Suprapubic skin (tissue), 4 donors: ENCODE measurements around the gene THAP2. TPM values are rescaled to one million over a fixed set of nuclear protein-coding genes. Genes with fewer than 3 reads are reported as not detected.
A peak's percentile ranks its signal among the peaks of the same experiment; 100 is the strongest.

Experiments used
- DNase-seq, 2 donors: peaks; one replicate each; pipeline ENCODE4 v3.0.0-alpha.2; 2019; ENCODE audit warnings: low spot score in 2 of 2
- H3K27ac ChIP-seq: fragments of 200-600 bp; sonication (generic); one replicate; pipeline ENCODE4 v1.5.1; 2019
- H3K27me3 ChIP-seq: fragments of 200-600 bp; sonication (generic); one replicate; pipeline ENCODE4 v1.5.1; 2019
- H3K36me3 ChIP-seq: fragments of 200-600 bp; sonication (generic); one replicate; pipeline ENCODE4 v1.5.1; 2019
- H3K4me1 ChIP-seq: fragments of 200-600 bp; sonication (generic); one replicate; pipeline ENCODE4 v1.5.1; 2019
- H3K4me3 ChIP-seq: fragments of 200-600 bp; sonication (generic); one replicate; pipeline ENCODE4 v1.5.1; 2019; ENCODE audit warnings: mild to moderate bottlenecking
- H3K9me3 ChIP-seq: fragments of 200-600 bp; sonication (generic); one replicate; pipeline ENCODE4 v1.5.1; 2019
- EP300 ChIP-seq: sonication (generic); formaldehyde crosslinking; IDR thresholded peaks from one replicate; pipeline ENCODE4 v1.6.1; 2017; ENCODE audit warnings: antibody characterized with exemption
- POLR2A ChIP-seq, 2 donors: fragments of 450-650 bp; IDR thresholded peaks; one replicate each; pipeline ENCODE4 v1.6.1; 2017; ENCODE audit warnings: antibody characterized with exemption in 2 of 2, mild to moderate bottlenecking in 2 of 2, moderate library complexity in 2 of 2
- POLR2AphosphoS5 ChIP-seq, 3 donors: sonication (generic); formaldehyde crosslinking; IDR thresholded peaks; one replicate each; pipeline ENCODE4 v1.6.1; 2017; ENCODE audit warnings: antibody characterized with exemption in 3 of 3
- WGBS: methylation state at CpG from one replicate; pipeline ENCODE4 v1.1.5; 2018; 5-methylcytosine and 5-hydroxymethylcytosine counted together
- total RNA-seq, 4 donors: library from RNA; depleted of rRNA; stranded (reverse); fragments of >200 nt; gene quantifications; one replicate each; pipeline ENCODE4 v1.1.0, GENCODE V29; 2016
- TF ChIP-seq, protein P1 (sequence below), 2 donors: fragments of 200-600 bp in 1 of 2; fragments of 450-650 bp in 1 of 2; sonication (generic) in 1 of 2; IDR thresholded peaks; one replicate each; pipeline ENCODE4 v1.5.1; 2016 to 2019; ENCODE audit warnings: antibody characterized with exemption in 2 of 2, mild to moderate bottlenecking in 1 of 2, moderate library complexity in 1 of 2

Gene THAP2
- total RNA-seq, 4 donors from 2014 or later: 1.9 to 3.6 (median 3.3) TPM

- Histone ChIP-seq H3K4me1 (peaks cover 44% of the 10 kb centered on the region), H3K9me3 (no peaks in the 10 kb centered on the region), H3K36me3 (peaks cover 39% of the 10 kb centered on the region), H3K27ac (no peak overlapping the region), H3K4me3 (no peak overlapping the region), H3K27me3 (no peaks in the 10 kb centered on the region)
- no peak for DNase-seq
- 73% methylated on average over 3 of the region's 3 CpGs for WGBS
- TF ChIP-seq, protein P1, sequence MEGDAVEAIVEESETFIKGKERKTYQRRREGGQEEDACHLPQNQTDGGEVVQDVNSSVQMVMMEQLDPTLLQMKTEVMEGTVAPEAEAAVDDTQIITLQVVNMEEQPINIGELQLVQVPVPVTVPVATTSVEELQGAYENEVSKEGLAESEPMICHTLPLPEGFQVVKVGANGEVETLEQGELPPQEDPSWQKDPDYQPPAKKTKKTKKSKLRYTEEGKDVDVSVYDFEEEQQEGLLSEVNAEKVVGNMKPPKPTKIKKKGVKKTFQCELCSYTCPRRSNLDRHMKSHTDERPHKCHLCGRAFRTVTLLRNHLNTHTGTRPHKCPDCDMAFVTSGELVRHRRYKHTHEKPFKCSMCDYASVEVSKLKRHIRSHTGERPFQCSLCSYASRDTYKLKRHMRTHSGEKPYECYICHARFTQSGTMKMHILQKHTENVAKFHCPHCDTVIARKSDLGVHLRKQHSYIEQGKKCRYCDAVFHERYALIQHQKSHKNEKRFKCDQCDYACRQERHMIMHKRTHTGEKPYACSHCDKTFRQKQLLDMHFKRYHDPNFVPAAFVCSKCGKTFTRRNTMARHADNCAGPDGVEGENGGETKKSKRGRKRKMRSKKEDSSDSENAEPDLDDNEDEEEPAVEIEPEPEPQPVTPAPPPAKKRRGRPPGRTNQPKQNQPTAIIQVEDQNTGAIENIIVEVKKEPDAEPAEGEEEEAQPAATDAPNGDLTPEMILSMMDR (IDR thresholded peaks at IDR 0.05): no peak
- no peak for TF ChIP-seq EP300
- TF ChIP-seq POLR2AphosphoS5 (IDR thresholded peaks at IDR 0.05): no peak
- no peak for TF ChIP-seq POLR2A (IDR thresholded peaks at IDR 0.05)
Measured at GRCh38 chr12:71656740-71657139, 7.4 kb upstream of the THAP2 start.

- Histone ChIP-seq H3K27ac (no peak overlapping the region), H3K36me3 (peaks cover 26% of the 10 kb centered on the region), H3K4me1 (peaks cover 44% of the 10 kb centered on the region), H3K27me3 (no peaks in the 10 kb centered on the region), H3K9me3 (no peaks in the 10 kb centered on the region), H3K4me3 (peak overlapping the region; percentile 94)
- TF ChIP-seq, protein P1 (IDR thresholded peaks at IDR 0.05): no peak
- TF ChIP-seq EP300: no peak
- no peak for TF ChIP-seq POLR2A (IDR thresholded peaks at IDR 0.05)
- no peak for TF ChIP-seq POLR2AphosphoS5 (IDR thresholded peaks at IDR 0.05)
- 4% methylated on average over 8 of the region's 8 CpGs for WGBS
- DNase-seq: no peak
Measured at GRCh38 chr12:71661977-71662530, 2.0 kb upstream of the THAP2 start.

- peak; percentile 82 to 84 for DNase-seq
- WGBS: under 1% methylated on average over 21 of the region's 53 CpGs
- H3K4me1 ChIP-seq: peaks cover 43% of the 10 kb centered on the region
- TF ChIP-seq POLR2AphosphoS5 (IDR thresholded peaks at IDR 0.05): peak in 1 of 3 donors; percentile 18
- TF ChIP-seq, protein P1 (IDR thresholded peaks at IDR 0.05): no peak
- TF ChIP-seq EP300: no peak
- TF ChIP-seq POLR2A (IDR thresholded peaks at IDR 0.05): peak in 1 of 2 donors; percentile 31
- H3K36me3 ChIP-seq: peaks cover 18% of the 10 kb centered on the region
- peak overlapping the region; percentile 98 for H3K27ac ChIP-seq
- H3K27me3 ChIP-seq: no peaks in the 10 kb centered on the region
- H3K9me3 ChIP-seq: no peaks in the 10 kb centered on the region
- peak overlapping the region; percentile 94 for H3K4me3 ChIP-seq
Measured at GRCh38 chr12:71662849-71663560, 1.1 kb upstream of the THAP2 start.

DNA sequence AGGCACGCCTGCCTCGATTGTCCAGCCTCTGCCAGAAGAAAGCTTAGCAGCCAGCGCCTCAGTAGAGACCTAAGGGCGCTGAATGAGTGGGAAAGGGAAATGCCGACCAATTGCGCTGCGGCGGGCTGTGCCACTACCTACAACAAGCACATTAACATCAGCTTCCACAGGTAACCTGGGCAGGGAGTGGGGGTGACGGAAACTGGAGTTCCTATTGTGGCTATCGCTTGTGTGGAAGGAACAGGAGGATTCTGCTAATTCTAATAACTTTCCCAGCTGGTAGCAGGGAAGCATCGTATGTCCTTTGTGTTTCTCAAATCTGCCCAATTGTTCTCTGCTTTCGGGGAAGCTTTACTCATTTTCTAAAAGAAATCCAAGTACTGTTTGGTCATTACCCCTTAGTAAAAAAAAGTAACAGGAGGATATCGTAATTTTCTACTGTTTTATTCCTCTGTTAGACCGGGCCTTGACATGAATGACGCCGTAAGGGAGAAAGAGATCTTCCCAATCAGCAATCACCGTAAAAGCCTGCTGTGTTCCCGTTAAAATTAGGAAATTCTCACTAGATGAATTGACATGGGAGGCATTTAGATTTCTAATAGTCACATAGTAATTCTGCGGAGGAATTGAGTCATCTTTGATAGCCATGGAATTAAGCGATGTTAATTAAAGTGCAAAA, 449 bp downstream of the THAP2 start:
- H3K9me3 ChIP-seq: no peaks in the 10 kb centered on the region
- WGBS: under 1% methylated on average over 20 of the region's 20 CpGs
- H3K27me3 ChIP-seq: no peaks in the 10 kb centered on the region
- no peak for DNase-seq
- H3K27ac ChIP-seq: peak overlapping the region; percentile 98
- H3K4me3 ChIP-seq: peak overlapping the region; percentile 94
- no peak for TF ChIP-seq POLR2AphosphoS5 (IDR thresholded peaks at IDR 0.05)
- peak in 1 of 2 donors; percentile 36 for TF ChIP-seq POLR2A (IDR thresholded peaks at IDR 0.05)
- no peak for TF ChIP-seq EP300
- H3K36me3 ChIP-seq: peaks cover 2% of the 10 kb centered on the region
- peaks cover 40% of the 10 kb centered on the region for H3K4me1 ChIP-seq

- peaks cover 35% of the 10 kb centered on the region for H3K4me1 ChIP-seq
- WGBS: 24% methylated on average over 4 of the region's 4 CpGs
- no peaks in the 10 kb centered on the region for H3K36me3 ChIP-seq
- H3K27me3 ChIP-seq: no peaks in the 10 kb centered on the region
- TF ChIP-seq POLR2AphosphoS5 (IDR thresholded peaks at IDR 0.05): no peak
- TF ChIP-seq, protein P1 (IDR thresholded peaks at IDR 0.05): no peak
- no peak for TF ChIP-seq POLR2A (IDR thresholded peaks at IDR 0.05)
- TF ChIP-seq EP300: no peak
- DNase-seq: no peak
- H3K9me3 ChIP-seq: no peaks in the 10 kb centered on the region
- H3K27ac ChIP-seq: no peak overlapping the region
- H3K4me3 ChIP-seq: peak overlapping the region; percentile 94
Measured at GRCh38 chr12:71665090-71665463, 976 bp downstream of the THAP2 start.
